GM03348 (cell line): Measurements from ENCODE around the gene LAMB1.
A peak's percentile ranks its signal among the peaks of the same experiment; 100 is the strongest.
"Not testable (repeated sequence)": the region's sequence is repeated elsewhere in the genome, so short reads cannot be mapped to it uniquely, and the experiment has no call there.

Experiments
- DNase-seq: peaks from one replicate; pipeline ENCODE4 v3.0.0; 2012; ENCODE audit warnings: low spot score

The LAMB1 gene

GRCh38 chr7:107945332-107945731 lies 57.6 kb downstream of the LAMB1 start:
- no peak for DNase-seq

GRCh38 chr7:107944411-107945169 lies 58.4 kb downstream of the LAMB1 start:
- DNase-seq, result no peak

- DNase-seq, result no peak
Observed at GRCh38 chr7:107943018-107943417, 59.9 kb downstream of the LAMB1 start.

- DNase-seq, result no peak
Observed at GRCh38 chr7:107940951-107941350, 62.0 kb downstream of the LAMB1 start.

- DNase-seq, result peak; percentile 70
Observed at GRCh38 chr7:107939573-107940489, 63.1 kb downstream of the LAMB1 start.

- DNase-seq, result no peak
Observed at GRCh38 chr7:107938456-107939250, 64.3 kb downstream of the LAMB1 start.

- DNase-seq, result no peak
Observed at GRCh38 chr7:107937531-107937930, 65.4 kb downstream of the LAMB1 start.

- no peak for DNase-seq
Observed at GRCh38 chr7:107936312-107936711, 66.6 kb downstream of the LAMB1 start.

GRCh38 chr7:107934991-107935770 lies 67.8 kb downstream of the LAMB1 start:
- DNase-seq, result no peak

GRCh38 chr7:107933386-107934013 lies 69.5 kb downstream of the LAMB1 start:
- DNase-seq, result no peak

GRCh38 chr7:107932805-107933204 lies 70.2 kb downstream of the LAMB1 start:
- DNase-seq, result no peak

- no peak for DNase-seq
Observed at GRCh38 chr7:107931740-107932515, 71.0 kb downstream of the LAMB1 start.

GRCh38 chr7:107926481-107926880 lies 76.5 kb downstream of the LAMB1 start:
- DNase-seq, result no peak

GRCh38 chr7:107924841-107925504 lies 78.0 kb downstream of the LAMB1 start:
- DNase-seq, result no peak

GRCh38 chr7:107922886-107923285 lies 80.1 kb downstream of the LAMB1 start:
- DNase-seq, result no peak

- not testable (repeated sequence) for DNase-seq
Observed at GRCh38 chr7:107921826-107922225, 81.1 kb downstream of the LAMB1 start.

- DNase-seq, result no peak
Observed at GRCh38 chr7:107920048-107920772, 82.8 kb downstream of the LAMB1 start.

- DNase-seq, result no peak
Observed at GRCh38 chr7:107918948-107919347, 84.0 kb downstream of the LAMB1 start.
